CMK (cell line): ENCODE data around the gene TMEM91.
"Not testable (repeated sequence)": the region's sequence is repeated elsewhere in the genome, so short reads cannot be mapped to it uniquely, and the experiment has no call there.

Source experiments
- DNase-seq: peaks from one replicate; pipeline ENCODE4 v3.0.0-alpha.2; 2010; ENCODE audit warnings: low read depth

TMEM91 gene

GRCh38 chr19:41377977-41378709, 1.8 kb downstream of the TMEM91 start:
- DNase-seq = no peak

- not testable (repeated sequence) for DNase-seq
Observed at GRCh38 chr19:41381536-41381935, 5.2 kb downstream of the TMEM91 start.

- DNase-seq = no peak
Observed at GRCh38 chr19:41384351-41384750, 8.0 kb downstream of the TMEM91 start.

- DNase-seq = no peak
Observed at GRCh38 chr19:41386442-41386841, 10.1 kb downstream of the TMEM91 start.

GRCh38 chr19:41391618-41392017, 15.3 kb downstream of the TMEM91 start:
- DNase-seq = no peak

GRCh38 chr19:41392775-41393174, 16.4 kb downstream of the TMEM91 start:
- DNase-seq = no peak

- DNase-seq = no peak
Observed at GRCh38 chr19:41395355-41395754, 19.0 kb downstream of the TMEM91 start.

GRCh38 chr19:41397086-41398049, 21.0 kb downstream of the TMEM91 start, which contains the start of the genes BCKDHA and EXOSC5:
TSS of gene BCKDHA (plus strand) at chr19:41397818. CDS start at chr19:41397828, 10 bp downstream.
TSS of gene EXOSC5 (minus strand) at chr19:41397359. CDS start at chr19:41397328, 31 bp downstream.
- DNase-seq = peak; percentile 99

GRCh38 chr19:41398050-41398418, 21.7 kb downstream of the TMEM91 start:
- DNase-seq = no peak

- no peak for DNase-seq
Observed at GRCh38 chr19:41398598-41398997, 22.3 kb downstream of the TMEM91 start.

GRCh38 chr19:41399091-41399490, 22.8 kb downstream of the TMEM91 start:
- no peak for DNase-seq

- no peak for DNase-seq
Observed at GRCh38 chr19:41399525-41399924, 23.2 kb downstream of the TMEM91 start.

- DNase-seq = no peak
Observed at GRCh38 chr19:41401483-41401882, 25.1 kb downstream of the TMEM91 start.

- DNase-seq = no peak
Observed at GRCh38 chr19:41402010-41402409, 25.7 kb downstream of the TMEM91 start.

- no peak for DNase-seq
Observed at GRCh38 chr19:41403181-41403970, 27.0 kb downstream of the TMEM91 start.

- DNase-seq = no peak
Observed at GRCh38 chr19:41405776-41406175, 29.4 kb downstream of the TMEM91 start.

GRCh38 chr19:41407271-41407670, 30.9 kb downstream of the TMEM91 start:
- DNase-seq = no peak

GRCh38 chr19:41408256-41408655, 31.9 kb downstream of the TMEM91 start:
- no peak for DNase-seq

- not testable (repeated sequence) for DNase-seq
Observed at GRCh38 chr19:41408846-41409245, 32.5 kb downstream of the TMEM91 start.

GRCh38 chr19:41409288-41409687, 33.0 kb downstream of the TMEM91 start:
- no peak for DNase-seq

- no peak for DNase-seq
Observed at GRCh38 chr19:41410336-41411054, 34.2 kb downstream of the TMEM91 start.
